Left ventricle myocardium inferior (tissue), 1 donor: ENCODE measurements around the gene LSM12. TPM values are rescaled to one million over a fixed set of nuclear protein-coding genes. Genes with fewer than 3 reads are reported as not detected.
A peak's percentile ranks its signal among the peaks of the same experiment; 100 is the strongest.
"Not testable (repeated sequence)": the region's sequence is repeated elsewhere in the genome, so short reads cannot be mapped to it uniquely, and the experiment has no call there.

Experiments
- DNase-seq: peaks from one replicate; pipeline ENCODE4 v3.0.0-alpha.2; 2020
- H3K27ac ChIP-seq: fragments of 200-600 bp; replicated peaks from 2 replicates; pipeline ENCODE4 v1.8.0; 2021
- H3K27me3 ChIP-seq: fragments of 200-600 bp; 2 replicates; pipeline ENCODE4 v1.8.0; 2021; ENCODE audit warnings: low read depth
- H3K36me3 ChIP-seq: fragments of 200-600 bp; 2 replicates; pipeline ENCODE4 v1.8.0; 2021
- H3K4me1 ChIP-seq: fragments of 200-600 bp; 2 replicates; pipeline ENCODE4 v1.8.0; 2021
- H3K4me3 ChIP-seq: fragments of 200-600 bp; 2 replicates; pipeline ENCODE4 v1.8.0; 2021; ENCODE audit warnings: mild to moderate bottlenecking, moderate library complexity
- H3K9me3 ChIP-seq: fragments of 200-600 bp; replicated peaks from 2 replicates; pipeline ENCODE4 v1.8.0; 2021
- CTCF ChIP-seq: fragments of 200-600 bp; IDR thresholded peaks from 2 replicates; pipeline ENCODE4 v1.8.0; 2021; ENCODE audit warnings: antibody characterized with exemption, mild to moderate bottlenecking, borderline replicate concordance
- intact Hi-C: fragments of 100-400 bp; cut with micrococcal nuclease; formaldehyde crosslinking; loops from one replicate; pipeline ENCODE4 v1.11.0; 2022
- total RNA-seq: library from RNA; stranded (reverse); fragmentation: NEBNext Ultra II Directional; extraction: Animal tissue kit (Norgen Biotek cat#: 25700); gene quantifications from one replicate; pipeline ENCODE4 v1.2.1, GENCODE V29; 2021
- donor health status: DM: no; HTN: yes; CAD: no; lungs with severe emphysema.

The LSM12 gene
- total RNA-seq, 1 donor from 2014 or later, result 41.2 TPM

GRCh38 chr17:44062871-44063270, 3.6 kb downstream of the LSM12 start:
- Histone ChIP-seq H3K27ac (no peak overlapping the region), H3K9me3 (no peaks in the 10 kb centered on the region), H3K27me3 (no peaks in the 10 kb centered on the region), H3K4me3 (no peak overlapping the region), H3K36me3 (peaks cover 44% of the 10 kb centered on the region), H3K4me1 (peaks cover 86% of the 10 kb centered on the region)
- intact Hi-C loops, result no loop called here
- TF ChIP-seq CTCF, result no peak
- no peak for DNase-seq

GRCh38 chr17:44061446-44061845, 5.0 kb downstream of the LSM12 start:
- TF ChIP-seq CTCF, result no peak
- H3K27me3 ChIP-seq, result no peaks in the 10 kb centered on the region
- no peak overlapping the region for H3K4me3 ChIP-seq
- no peaks in the 10 kb centered on the region for H3K9me3 ChIP-seq
- H3K36me3 ChIP-seq, result peaks cover 49% of the 10 kb centered on the region
- intact Hi-C loops, result no loop called here
- peaks cover 76% of the 10 kb centered on the region for H3K4me1 ChIP-seq
- DNase-seq, result no peak
- H3K27ac ChIP-seq, result no peak overlapping the region

- intact Hi-C loops, result no loop called here
- Histone ChIP-seq H3K27ac (peak overlapping the region; percentile 22), H3K27me3 (no peaks in the 10 kb centered on the region), H3K4me3 (no peak overlapping the region), H3K4me1 (peaks cover 60% of the 10 kb centered on the region), H3K9me3 (no peaks in the 10 kb centered on the region), H3K36me3 (peaks cover 63% of the 10 kb centered on the region)
- no peak for TF ChIP-seq CTCF
- no peak for DNase-seq
Measured at GRCh38 chr17:44059101-44059892, 7.2 kb downstream of the LSM12 start.

- intact Hi-C loops, result no loop called here
- H3K9me3 ChIP-seq, result no peaks in the 10 kb centered on the region
- H3K4me1 ChIP-seq, result peaks cover 36% of the 10 kb centered on the region
- peak overlapping the region; percentile 75 for H3K27ac ChIP-seq
- no peaks in the 10 kb centered on the region for H3K27me3 ChIP-seq
- H3K4me3 ChIP-seq, result no peak overlapping the region
- peaks cover 62% of the 10 kb centered on the region for H3K36me3 ChIP-seq
- no peak for TF ChIP-seq CTCF
- no peak for DNase-seq
Measured at GRCh38 chr17:44053125-44053872, 13.2 kb downstream of the LSM12 start.

GRCh38 chr17:44049294-44050060, 17.0 kb downstream of the LSM12 start:
- intact Hi-C loops, result no loop called here
- Histone ChIP-seq H3K27me3 (no peaks in the 10 kb centered on the region), H3K4me1 (peaks cover 36% of the 10 kb centered on the region), H3K36me3 (peaks cover 44% of the 10 kb centered on the region), H3K9me3 (no peaks in the 10 kb centered on the region), H3K27ac (no peak overlapping the region), H3K4me3 (no peak overlapping the region)
- no peak for TF ChIP-seq CTCF
- DNase-seq, result no peak

- H3K4me3 ChIP-seq, H3K27me3 ChIP-seq, H3K9me3 ChIP-seq, H3K27ac ChIP-seq, intact Hi-C loops, DNase-seq: not testable (repeated sequence)
- peaks cover 38% of the 10 kb centered on the region for H3K36me3 ChIP-seq
- H3K4me1 ChIP-seq, result peaks cover 31% of the 10 kb centered on the region
Measured at GRCh38 chr17:44046893-44047292, 19.6 kb downstream of the LSM12 start.
